ENCODE data around the gene DUSP14. TPM values are rescaled to one million over a fixed set of nuclear protein-coding genes. Genes with fewer than 3 reads are reported as not detected.

Gene DUSP14
- total and polyA plus RNA-seq, 2 of the 13 experiments (the other 11 are each of a cell fraction or from before 2014, with no cell fraction given) = 33.5 to 39.8 TPM

DNA sequence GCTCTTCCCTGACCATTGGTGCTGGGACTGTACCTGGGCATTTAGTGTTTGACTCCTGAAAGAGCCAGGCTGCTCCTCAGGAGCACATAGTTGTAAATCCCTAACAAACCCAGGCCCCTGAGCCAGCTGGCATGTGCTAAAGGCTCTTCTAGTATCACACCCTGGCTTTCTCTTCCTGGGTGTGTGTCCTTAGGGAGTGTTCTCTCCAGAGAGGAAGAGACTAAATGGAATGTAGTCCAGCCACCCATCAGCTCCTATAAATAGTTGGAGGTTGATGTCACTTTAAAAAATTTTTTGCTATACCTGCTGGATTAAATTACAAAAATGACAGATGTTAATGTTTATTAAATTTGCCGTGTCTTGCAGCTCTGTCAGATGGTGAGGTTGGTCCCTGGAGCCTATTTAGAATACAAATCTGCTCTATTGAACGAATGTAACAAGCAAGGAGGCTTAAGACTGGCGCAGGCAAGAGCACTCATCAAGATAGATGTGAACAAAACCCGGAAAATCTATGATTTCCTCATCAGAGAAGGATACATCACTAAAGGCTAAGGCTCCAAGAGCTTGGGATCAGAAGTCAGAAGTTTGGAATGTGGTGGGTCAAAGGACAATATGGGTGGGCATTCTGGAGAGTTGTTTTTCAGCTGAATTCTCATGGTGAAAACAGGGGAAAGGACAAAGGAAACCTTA lies 13.1 kb upstream of the DUSP14 start (continued):
- TF ChIP-seq, protein P1, sequence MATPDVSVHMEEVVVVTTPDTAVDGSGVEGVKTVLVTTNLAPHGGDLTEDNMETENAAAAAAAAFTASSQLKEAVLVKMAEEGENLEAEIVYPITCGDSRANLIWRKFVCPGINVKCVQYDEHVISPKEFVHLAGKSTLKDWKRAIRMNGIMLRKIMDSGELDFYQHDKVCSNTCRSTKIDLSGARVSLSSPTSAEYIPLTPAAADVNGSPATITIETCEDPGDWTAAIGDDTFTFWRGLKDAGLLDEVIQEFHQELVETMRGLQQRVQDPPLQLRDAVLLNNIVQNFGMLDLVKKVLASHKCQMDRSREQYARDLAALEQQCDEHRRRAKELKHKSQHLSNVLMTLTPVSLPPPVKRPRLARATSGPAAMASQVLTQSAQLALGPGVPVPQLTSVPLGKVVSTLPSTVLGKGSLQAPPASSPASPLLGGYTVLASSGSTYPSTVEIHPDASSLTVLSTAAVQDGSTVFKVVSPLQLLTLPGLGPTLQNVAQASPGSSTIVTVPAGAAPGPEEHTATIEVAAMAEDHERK (CRISPR knock-in tag; IDR thresholded peaks at IDR 0.05; ENCODE audit: low read depth) = no peak
- TF ChIP-seq CBX5 (CRISPR knock-in tag; IDR thresholded peaks at IDR 0.05; ENCODE audit: borderline replicate concordance) (no peak), ZNF782 (CRISPR knock-in tag; IDR thresholded peaks at IDR 0.05; ENCODE audit: borderline replicate concordance) (no peak), ZNF605 (CRISPR knock-in tag; IDR thresholded peaks at IDR 0.05) (no peak), ARHGAP35 (CRISPR knock-in tag; IDR thresholded peaks at IDR 0.05; ENCODE audit: borderline replicate concordance) (no peak), ZNF24 (IDR thresholded peaks at IDR 0.05) (no peak), ZNF766 (CRISPR knock-in tag; IDR thresholded peaks at IDR 0.05; ENCODE audit: borderline replicate concordance) (no peak), SMYD3 (CRISPR knock-in tag; IDR thresholded peaks at IDR 0.05) (no peak)
- TF ChIP-seq, protein P2, sequence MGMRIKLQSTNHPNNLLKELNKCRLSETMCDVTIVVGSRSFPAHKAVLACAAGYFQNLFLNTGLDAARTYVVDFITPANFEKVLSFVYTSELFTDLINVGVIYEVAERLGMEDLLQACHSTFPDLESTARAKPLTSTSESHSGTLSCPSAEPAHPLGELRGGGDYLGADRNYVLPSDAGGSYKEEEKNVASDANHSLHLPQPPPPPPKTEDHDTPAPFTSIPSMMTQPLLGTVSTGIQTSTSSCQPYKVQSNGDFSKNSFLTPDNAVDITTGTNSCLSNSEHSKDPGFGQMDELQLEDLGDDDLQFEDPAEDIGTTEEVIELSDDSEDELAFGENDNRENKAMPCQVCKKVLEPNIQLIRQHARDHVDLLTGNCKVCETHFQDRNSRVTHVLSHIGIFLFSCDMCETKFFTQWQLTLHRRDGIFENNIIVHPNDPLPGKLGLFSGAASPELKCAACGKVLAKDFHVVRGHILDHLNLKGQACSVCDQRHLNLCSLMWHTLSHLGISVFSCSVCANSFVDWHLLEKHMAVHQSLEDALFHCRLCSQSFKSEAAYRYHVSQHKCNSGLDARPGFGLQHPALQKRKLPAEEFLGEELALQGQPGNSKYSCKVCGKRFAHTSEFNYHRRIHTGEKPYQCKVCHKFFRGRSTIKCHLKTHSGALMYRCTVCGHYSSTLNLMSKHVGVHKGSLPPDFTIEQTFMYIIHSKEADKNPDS (CRISPR knock-in tag; IDR thresholded peaks at IDR 0.05) = no peak

DNA sequence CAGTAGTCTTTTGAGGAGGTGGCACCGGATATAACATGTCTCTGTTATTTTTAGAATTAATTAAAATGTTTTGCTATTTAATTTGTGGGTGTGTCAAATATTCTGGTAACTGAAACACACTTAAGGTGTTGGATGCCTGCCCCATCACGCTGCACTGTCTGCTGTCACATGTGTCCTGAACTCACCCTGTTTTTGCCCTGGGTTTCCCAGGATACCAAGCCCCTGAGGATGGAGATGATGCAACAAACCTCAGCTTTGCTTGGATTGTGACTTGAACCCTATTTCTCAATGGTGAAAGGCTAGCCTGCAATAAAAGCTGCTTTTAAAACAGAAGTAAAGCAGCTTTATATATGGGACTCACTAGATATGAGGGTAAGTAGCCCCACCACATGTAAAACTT lies 11.5 kb upstream of the DUSP14 start:
- BruUV-seq (replicated peaks) = no TSS peak
- Histone ChIP-seq H3K4me2 (ENCODE audit: low read depth, low read length) (no peak overlapping the region), H3K79me2 (ENCODE audit: insufficient read depth, low read length) (no peaks in the 10 kb centered on the region), H2AFZ (ENCODE audit: low read length) (no peak overlapping the region), H3K9ac (ENCODE audit: insufficient read depth, low read depth, low read length) (no peak overlapping the region), H3K4me1 (ENCODE audit: insufficient read depth, low read length) (peaks cover 32% of the 10 kb centered on the region), H3K9me3 (ENCODE audit: low read length) (no peaks in the 10 kb centered on the region), H3K27ac (ENCODE audit: extremely low read length, insufficient read depth, low read length) (no peak overlapping the region), H3K4me3 (replicated peaks in 1 of 3; ENCODE audit: insufficient read depth in 1 of 3, low read depth in 2 of 3, low read length in 3 of 3) (no peak overlapping the region), H3K27me3 (ENCODE audit: control insufficient read depth in 1 of 2, insufficient read depth in 2 of 2, low read length in 2 of 2) (no peaks in the 10 kb centered on the region), H3K36me3 (replicated peaks in 1 of 2; ENCODE audit: control insufficient read depth in 1 of 2, insufficient read depth in 2 of 2, low read length in 2 of 2) (peaks cover 5 to 45% of the 10 kb centered on the region in 2 experiments), H4K20me1 (ENCODE audit: insufficient read depth, low read length) (no peaks in the 10 kb centered on the region)
- no peak for DNase-seq (ENCODE audit: low spot score)
- no peak for FAIRE-seq
- ATAC-seq = no peak
- ChIA-PET POLR2A (no interaction called here), CTCF (ENCODE audit: low intra/inter-chr PET ratio, low total read pairs) (no interaction called here)
- intact Hi-C loops (cut with micrococcal nuclease; ENCODE audit: unreplicated experiment) = no loop called here
- TF ChIP-seq, protein P3, sequence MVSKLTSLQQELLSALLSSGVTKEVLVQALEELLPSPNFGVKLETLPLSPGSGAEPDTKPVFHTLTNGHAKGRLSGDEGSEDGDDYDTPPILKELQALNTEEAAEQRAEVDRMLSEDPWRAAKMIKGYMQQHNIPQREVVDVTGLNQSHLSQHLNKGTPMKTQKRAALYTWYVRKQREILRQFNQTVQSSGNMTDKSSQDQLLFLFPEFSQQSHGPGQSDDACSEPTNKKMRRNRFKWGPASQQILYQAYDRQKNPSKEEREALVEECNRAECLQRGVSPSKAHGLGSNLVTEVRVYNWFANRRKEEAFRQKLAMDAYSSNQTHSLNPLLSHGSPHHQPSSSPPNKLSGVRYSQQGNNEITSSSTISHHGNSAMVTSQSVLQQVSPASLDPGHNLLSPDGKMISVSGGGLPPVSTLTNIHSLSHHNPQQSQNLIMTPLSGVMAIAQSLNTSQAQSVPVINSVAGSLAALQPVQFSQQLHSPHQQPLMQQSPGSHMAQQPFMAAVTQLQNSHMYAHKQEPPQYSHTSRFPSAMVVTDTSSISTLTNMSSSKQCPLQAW (CRISPR knock-in tag; IDR thresholded peaks at IDR 0.05) = no peak
- TF ChIP-seq ZNF484 (CRISPR knock-in tag; IDR thresholded peaks at IDR 0.05; ENCODE audit: borderline replicate concordance, low read depth) = no peak
- peak; percentile 34; the same call in 1 of the 2 replicates for TF ChIP-seq CEBPB (IDR thresholded peaks at IDR 0.05; ENCODE audit: borderline replicate concordance, low read depth, low read length)
- TF ChIP-seq GFI1 (CRISPR knock-in tag; IDR thresholded peaks at IDR 0.05; ENCODE audit: borderline replicate concordance) = no peak
- TF ChIP-seq ARHGAP35 (CRISPR knock-in tag; IDR thresholded peaks at IDR 0.05; ENCODE audit: borderline replicate concordance) = no peak
- in situ Hi-C loops (cut with HindIII; ENCODE audit: extremely low pct_ligation_motif_present, low pct_unique_long_range_greater_than_20kb) = no loop called here
- 90% methylated on average over 2 of the region's 2 CpGs for WGBS (ENCODE audit: low lambda C conversion rate)

Measured in HepG2 (cell line).